Activated naive CD8-positive, alpha-beta T cell treated with anti-CD3 and anti-CD28 coated beads, Interleukin-2, amount 10 ng/mL, durations not matched to agents 7 days and 5 days (primary cell): ENCODE results near the gene CSNK1D. TPM values are rescaled to one million over a fixed set of nuclear protein-coding genes. Genes with fewer than 3 reads are reported as not detected.

Experiments
- ATAC-seq: fragments of 150-1000 bp; cut with Tn5 transposase; one replicate; pipeline ENCODE4 v1.10.0; 2021; ENCODE audit warnings: low read depth, moderate library complexity
- POLR2A ChIA-PET: fragments of 350-600 bp; sonication (Branson Sonifier 250); formaldehyde crosslinking; loops from one replicate; lab custom pipeline; 2021; ENCODE audit warnings: antibody characterized with exemption; lab: Charles Lee
- DNase-seq: peaks from one replicate; pipeline ENCODE4 v3.0.0; 2021
- H3K27ac Mint-ChIP-seq: one replicate; pipeline ENCODE4 v1.8.0; 2022; ENCODE audit warnings: mild to moderate bottlenecking, mixed read lengths
- H3K27me3 Mint-ChIP-seq: one replicate; pipeline ENCODE4 v1.8.0; 2022; ENCODE audit warnings: mild to moderate bottlenecking, moderate library complexity, mixed read lengths
- H3K36me3 Mint-ChIP-seq: one replicate; pipeline ENCODE4 v1.8.0; 2021; ENCODE audit warnings: mild to moderate bottlenecking, mixed read lengths
- H3K4me1 Mint-ChIP-seq: one replicate; pipeline ENCODE4 v1.8.0; 2021; ENCODE audit warnings: mixed read lengths
- H3K4me3 Mint-ChIP-seq: one replicate; pipeline ENCODE4 v1.8.0; 2022; ENCODE audit warnings: mild to moderate bottlenecking, moderate library complexity, mixed read lengths
- H3K9me3 Mint-ChIP-seq: one replicate; pipeline ENCODE4 v1.8.0; 2021; ENCODE audit warnings: mixed read lengths
- total RNA-seq, 2 experiments: library from RNA; stranded (reverse); gene quantifications; one replicate each; pipeline ENCODE4 v1.2.3, GENCODE V29; 2021

The CSNK1D gene
- 100 to 1,000 TPM; 135 to 140 TPM for total RNA-seq

- Mint-ChIP-seq H3K4me3 (peak within 1 kb of the TSS; percentile 91), H3K27me3 (no peaks in the 10 kb centered on the region), H3K27ac (peak within 1 kb of the TSS; percentile 99), H3K36me3 (peaks cover 16% of the 10 kb centered on the region), H3K9me3 (no peaks in the 10 kb centered on the region), H3K4me1 (peaks cover 29% of the 10 kb centered on the region)
- DNase-seq (peak; percentile 97), ATAC-seq (peak; percentile 73)
- POLR2A ChIA-PET = interaction anchor here (0.9 to 5.0 kb wide), 8 partner anchors 9 to 44 kb away, joined by 3 to 37 read pairs (median 4); no protein-coding TSS in a partner anchor
Measured at GRCh38 chr17:82273327-82274133, at the start of gene CSNK1D. TSS of gene CSNK1D (minus strand) at chr17:82273700. CDS start at chr17:82273381, 319 bp downstream.

GRCh38 chr17:82322526-82323453 lies 49.3 kb upstream of the CSNK1D start:
- no peak overlapping the region for H3K4me3 Mint-ChIP-seq
- no peak for ATAC-seq
- H3K9me3 Mint-ChIP-seq = no peaks in the 10 kb centered on the region
- H3K36me3 Mint-ChIP-seq = no peaks in the 10 kb centered on the region
- no peak overlapping the region for H3K27ac Mint-ChIP-seq
- POLR2A ChIA-PET = interaction anchor here (2.3 kb wide), 1 partner anchor 25 kb away, joined by 5 read pairs; no protein-coding TSS in a partner anchor
- peaks cover 6% of the 10 kb centered on the region for H3K4me1 Mint-ChIP-seq
- no peaks in the 10 kb centered on the region for H3K27me3 Mint-ChIP-seq
- no peak for DNase-seq

GRCh38 chr17:82321947-82322466 lies 48.5 kb upstream of the CSNK1D start:
- DNase-seq (no peak), ATAC-seq (no peak)
- Mint-ChIP-seq H3K27me3 (no peaks in the 10 kb centered on the region), H3K36me3 (no peaks in the 10 kb centered on the region), H3K4me3 (no peak overlapping the region), H3K27ac (peak overlapping the region; percentile 21), H3K9me3 (no peaks in the 10 kb centered on the region), H3K4me1 (peaks cover 6% of the 10 kb centered on the region)
- POLR2A ChIA-PET = interaction anchor here (1.1 to 2.3 kb wide), 2 partner anchors 19 to 24 kb away, joined by 5 read pairs; no protein-coding TSS in a partner anchor

GRCh38 chr17:82320956-82321927 lies 47.7 kb upstream of the CSNK1D start:
- Mint-ChIP-seq H3K27ac (peak overlapping the region; percentile 81), H3K36me3 (no peaks in the 10 kb centered on the region), H3K4me3 (peak overlapping the region; percentile 73), H3K4me1 (peaks cover 6% of the 10 kb centered on the region), H3K9me3 (no peaks in the 10 kb centered on the region), H3K27me3 (no peaks in the 10 kb centered on the region)
- POLR2A ChIA-PET = interaction anchor here (0.7 to 2.3 kb wide), 3 partner anchors 18 to 24 kb away, joined by 3 to 5 read pairs (median 5); no protein-coding TSS in a partner anchor
- peak; percentile 6 for ATAC-seq
- peak; percentile 87 for DNase-seq

GRCh38 chr17:82320140-82320840 lies 46.8 kb upstream of the CSNK1D start:
- Mint-ChIP-seq H3K4me1 (peaks cover 9% of the 10 kb centered on the region), H3K9me3 (no peaks in the 10 kb centered on the region), H3K27ac (no peak overlapping the region), H3K27me3 (no peaks in the 10 kb centered on the region), H3K4me3 (no peak overlapping the region), H3K36me3 (peaks cover 5% of the 10 kb centered on the region)
- POLR2A ChIA-PET = interaction anchor here (0.7 kb wide), 1 partner anchor 22 kb away, joined by 3 read pairs; no protein-coding TSS in a partner anchor
- no peak for ATAC-seq
- DNase-seq = no peak

GRCh38 chr17:82319619-82320062 lies 46.1 kb upstream of the CSNK1D start:
- no peak overlapping the region for H3K4me3 Mint-ChIP-seq
- H3K27ac Mint-ChIP-seq = no peak overlapping the region
- H3K4me1 Mint-ChIP-seq = peaks cover 11% of the 10 kb centered on the region
- no peaks in the 10 kb centered on the region for H3K9me3 Mint-ChIP-seq
- POLR2A ChIA-PET = no interaction called here
- ATAC-seq (no peak), DNase-seq (no peak)
- peaks cover 5% of the 10 kb centered on the region for H3K36me3 Mint-ChIP-seq
- no peaks in the 10 kb centered on the region for H3K27me3 Mint-ChIP-seq

- Mint-ChIP-seq H3K36me3 (peaks cover 8% of the 10 kb centered on the region), H3K4me1 (peaks cover 12% of the 10 kb centered on the region), H3K27ac (no peak overlapping the region), H3K4me3 (no peak overlapping the region), H3K27me3 (no peaks in the 10 kb centered on the region), H3K9me3 (no peaks in the 10 kb centered on the region)
- POLR2A ChIA-PET = no interaction called here
- DNase-seq (no peak), ATAC-seq (no peak)
Measured at GRCh38 chr17:82318772-82319606, 45.5 kb upstream of the CSNK1D start.

GRCh38 chr17:82318169-82318498 lies 44.6 kb upstream of the CSNK1D start:
- no peak overlapping the region for H3K27ac Mint-ChIP-seq
- no peaks in the 10 kb centered on the region for H3K9me3 Mint-ChIP-seq
- H3K4me1 Mint-ChIP-seq = peaks cover 12% of the 10 kb centered on the region
- no peaks in the 10 kb centered on the region for H3K27me3 Mint-ChIP-seq
- H3K4me3 Mint-ChIP-seq = no peak overlapping the region
- peaks cover 11% of the 10 kb centered on the region for H3K36me3 Mint-ChIP-seq
- DNase-seq = peak; percentile 39
- POLR2A ChIA-PET = interaction anchor here (1.0 to 10.2 kb wide), 7 partner anchors 18 to 139 kb away, joined by 3 to 222 read pairs (median 7); partner anchors contain the start of genes CSNK1D and SLC16A3
- ATAC-seq = no peak

GRCh38 chr17:82317394-82318168 lies 44.1 kb upstream of the CSNK1D start, which contains the start of gene CD7:
TSS of gene CD7 (minus strand) at chr17:82317608. CDS start at chr17:82317495, 113 bp downstream.
- H3K27me3 Mint-ChIP-seq = no peaks in the 10 kb centered on the region
- ATAC-seq = peak; percentile 81
- H3K36me3 Mint-ChIP-seq = peaks cover 11% of the 10 kb centered on the region
- DNase-seq = peak; percentile 79
- H3K27ac Mint-ChIP-seq = no peak within 1 kb of the TSS
- peaks cover 12% of the 10 kb centered on the region for H3K4me1 Mint-ChIP-seq
- H3K4me3 Mint-ChIP-seq = peak within 1 kb of the TSS; percentile 90
- POLR2A ChIA-PET = interaction anchor here (0.9 to 10.2 kb wide), 16 partner anchors 10 to 287 kb away, joined by 3 to 222 read pairs (median 5); partner anchors contain the start of genes CSNK1D and SLC16A3
- no peaks in the 10 kb centered on the region for H3K9me3 Mint-ChIP-seq

GRCh38 chr17:82316651-82317393 lies 43.3 kb upstream of the CSNK1D start:
- Mint-ChIP-seq H3K4me3 (peak overlapping the region; percentile 90), H3K27me3 (no peaks in the 10 kb centered on the region), H3K4me1 (peaks cover 12% of the 10 kb centered on the region), H3K36me3 (peaks cover 11% of the 10 kb centered on the region), H3K9me3 (no peaks in the 10 kb centered on the region), H3K27ac (no peak overlapping the region)
- ATAC-seq = peak; percentile 35
- POLR2A ChIA-PET = interaction anchor here (0.6 to 10.2 kb wide), 17 partner anchors 9 to 606 kb away, joined by 3 to 222 read pairs (median 5); partner anchors contain the start of gene SLC16A3
- DNase-seq = no peak
